HuH-7.5 (cell line): ENCODE data around the gene CD109.

Experiments used
- DNase-seq: peaks from one replicate; pipeline ENCODE4 v3.0.0; 2011; ENCODE audit warnings: low spot score

Gene CD109

GRCh38 chr6:73858376-73858775, 162.4 kb downstream of the CD109 start:
- no peak for DNase-seq

DNA sequence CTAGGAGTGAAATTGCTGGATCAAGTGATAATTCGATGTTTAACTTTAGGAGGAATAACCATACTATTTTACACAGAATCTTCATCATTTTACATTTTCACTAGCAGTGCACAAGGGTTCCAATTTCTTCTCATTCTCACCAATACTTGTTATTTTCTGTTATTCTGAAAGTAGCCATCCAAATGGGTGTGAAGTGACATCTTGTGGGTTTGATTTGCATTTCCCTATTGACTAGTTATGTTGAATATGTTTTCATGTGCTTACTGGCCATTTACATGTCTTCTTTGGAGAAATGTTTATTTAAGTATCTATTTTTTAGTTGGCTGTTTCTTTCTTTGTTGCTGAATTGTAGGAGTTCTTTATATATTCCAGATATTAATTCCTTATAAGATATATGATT, 164.3 kb downstream of the CD109 start:
- DNase-seq = no peak

DNA sequence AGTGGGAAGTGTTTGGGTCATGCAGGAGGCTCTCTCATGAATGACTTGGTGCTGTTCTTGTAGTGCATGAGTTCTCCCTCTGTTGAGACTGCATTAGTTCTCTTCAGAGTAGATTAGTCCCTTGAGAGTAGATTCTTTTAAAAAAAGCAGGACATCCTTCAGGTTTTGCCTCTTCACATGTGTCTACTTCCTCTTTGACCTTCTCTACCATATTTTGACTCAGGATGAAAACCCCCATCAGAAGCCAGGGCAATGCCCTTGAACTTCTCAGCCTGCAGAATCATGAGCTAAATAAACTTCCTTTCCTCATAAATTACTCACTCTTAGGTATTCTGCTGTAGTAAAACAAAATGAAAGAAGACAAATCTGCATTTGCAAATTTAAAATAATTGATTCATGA, 170.3 kb downstream of the CD109 start:
- no peak for DNase-seq

DNA sequence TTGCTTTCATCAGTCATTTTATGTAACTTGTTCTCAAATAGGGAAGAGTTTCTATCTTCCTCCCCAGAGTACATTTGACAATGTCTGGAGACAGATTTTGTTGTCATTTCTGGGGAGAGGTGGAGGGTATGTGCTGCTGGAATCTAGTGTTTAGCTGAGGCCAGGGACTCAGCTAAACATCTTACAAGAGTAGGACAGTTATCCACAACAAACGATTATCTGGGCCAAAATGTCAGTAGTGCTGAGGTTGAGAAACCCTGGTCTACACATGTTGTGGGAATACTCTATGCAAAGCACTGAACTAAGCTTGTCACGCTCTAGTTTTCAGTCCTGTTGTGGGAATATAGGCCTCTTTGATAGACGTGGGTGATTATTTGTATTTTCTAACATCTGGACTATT, 171.4 kb downstream of the CD109 start:
- no peak for DNase-seq

DNA sequence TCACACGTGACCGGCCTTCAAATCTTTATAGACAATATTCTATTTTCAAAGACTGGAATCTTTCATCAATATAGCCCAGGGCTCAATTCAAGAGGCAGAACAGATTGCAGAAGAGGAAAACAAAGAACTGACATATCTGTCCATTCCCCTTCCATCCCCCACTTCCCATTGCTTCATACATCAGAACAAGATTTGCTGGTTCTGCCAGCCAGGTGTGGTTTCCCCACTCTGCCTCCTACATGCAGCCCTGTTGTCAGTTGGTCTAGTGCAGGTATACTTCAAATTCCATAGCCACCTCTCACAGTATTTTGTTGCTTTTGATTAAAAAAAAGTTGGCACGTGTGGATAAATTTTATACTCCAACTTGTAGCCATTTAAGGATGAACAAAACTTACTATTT, 174.9 kb downstream of the CD109 start:
- DNase-seq = no peak

GRCh38 chr6:73873081-73873480, 177.1 kb downstream of the CD109 start:
- no peak for DNase-seq
